Occipital lobe (tissue), 2 donors: ENCODE results near the gene MARCHF3. TPM values are rescaled to one million over a fixed set of nuclear protein-coding genes. Genes with fewer than 3 reads are reported as not detected.
A peak's percentile ranks its signal among the peaks of the same experiment; 100 is the strongest.
"Not testable (repeated sequence)": the region's sequence is repeated elsewhere in the genome, so short reads cannot be mapped to it uniquely, and the experiment has no call there.

Experiments used
- DNase-seq: peaks from one replicate; lab custom pipeline; 2025; lab: John Stamatoyannopoulos, UW
- total RNA-seq: library from RNA; depleted of rRNA; stranded (reverse); fragments of >200 nt; gene quantifications from one replicate; pipeline ENCODE4 v1.2.3, GENCODE V29; 2014

The MARCHF3 gene
- total RNA-seq, 1 donor from 2014 or later: 13.3 TPM

- no peak for DNase-seq
Measured at GRCh38 chr5:126878085-126878484, 152.3 kb downstream of the MARCHF3 start.

DNA sequence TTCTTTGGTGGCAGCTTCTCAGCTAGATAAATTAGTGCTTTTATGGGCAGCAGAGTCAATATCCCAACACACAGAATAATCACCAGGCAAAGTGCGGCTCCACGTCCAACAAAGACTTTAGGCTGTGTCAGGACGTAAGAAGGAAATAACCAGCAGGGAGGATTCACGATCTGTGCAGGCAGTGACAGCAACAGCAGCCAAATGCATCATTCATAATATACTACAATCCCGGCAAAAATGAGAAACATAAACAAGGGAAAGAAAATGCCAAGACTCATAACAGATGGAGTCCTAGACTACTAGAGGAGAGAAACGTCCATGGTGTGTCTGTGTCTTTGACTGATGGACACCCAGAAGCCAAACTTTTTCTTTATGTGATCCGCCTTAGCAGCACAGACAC, 152.8 kb downstream of the MARCHF3 start:
- no peak for DNase-seq

GRCh38 chr5:126875303-126875785, 155.0 kb downstream of the MARCHF3 start:
- no peak for DNase-seq

- no peak for DNase-seq
Measured at GRCh38 chr5:126872561-126873354, 157.6 kb downstream of the MARCHF3 start.

- DNase-seq: no peak
Measured at GRCh38 chr5:126871441-126871840, 158.9 kb downstream of the MARCHF3 start.

- DNase-seq: peak; percentile 56
Measured at GRCh38 chr5:126869005-126869451, 161.3 kb downstream of the MARCHF3 start.

DNA sequence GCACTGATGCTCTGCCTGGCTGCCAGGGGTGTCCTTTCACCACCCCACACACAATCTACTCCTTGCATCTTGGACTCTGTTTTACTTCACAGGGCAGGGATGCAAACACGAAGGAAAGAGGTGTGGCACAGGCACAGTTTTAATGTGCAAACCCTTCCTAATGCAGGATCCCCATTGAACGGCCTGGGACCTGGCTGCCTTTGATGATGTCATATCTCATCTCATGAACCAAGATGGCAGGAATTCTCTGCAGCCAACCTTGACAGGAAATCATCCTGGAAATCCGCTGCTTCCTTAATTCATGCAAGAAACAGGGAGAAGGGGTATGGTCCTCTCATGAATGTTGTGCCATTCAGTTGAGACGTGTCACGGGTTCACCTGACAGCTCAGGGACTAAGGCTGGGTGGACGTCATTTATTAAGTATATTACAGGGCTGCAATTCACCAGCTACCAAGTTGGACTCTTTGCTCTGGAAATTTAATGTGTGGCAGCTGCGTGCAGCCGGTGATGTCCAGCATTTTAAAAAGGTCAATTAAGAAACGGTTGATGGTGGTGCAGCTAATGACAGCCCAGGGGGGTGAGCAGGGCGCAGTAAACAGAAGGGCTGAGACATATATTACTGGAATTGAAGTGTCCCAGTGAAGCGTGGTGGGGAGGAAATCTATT, 161.9 kb downstream of the MARCHF3 start:
- DNase-seq: no peak

DNA sequence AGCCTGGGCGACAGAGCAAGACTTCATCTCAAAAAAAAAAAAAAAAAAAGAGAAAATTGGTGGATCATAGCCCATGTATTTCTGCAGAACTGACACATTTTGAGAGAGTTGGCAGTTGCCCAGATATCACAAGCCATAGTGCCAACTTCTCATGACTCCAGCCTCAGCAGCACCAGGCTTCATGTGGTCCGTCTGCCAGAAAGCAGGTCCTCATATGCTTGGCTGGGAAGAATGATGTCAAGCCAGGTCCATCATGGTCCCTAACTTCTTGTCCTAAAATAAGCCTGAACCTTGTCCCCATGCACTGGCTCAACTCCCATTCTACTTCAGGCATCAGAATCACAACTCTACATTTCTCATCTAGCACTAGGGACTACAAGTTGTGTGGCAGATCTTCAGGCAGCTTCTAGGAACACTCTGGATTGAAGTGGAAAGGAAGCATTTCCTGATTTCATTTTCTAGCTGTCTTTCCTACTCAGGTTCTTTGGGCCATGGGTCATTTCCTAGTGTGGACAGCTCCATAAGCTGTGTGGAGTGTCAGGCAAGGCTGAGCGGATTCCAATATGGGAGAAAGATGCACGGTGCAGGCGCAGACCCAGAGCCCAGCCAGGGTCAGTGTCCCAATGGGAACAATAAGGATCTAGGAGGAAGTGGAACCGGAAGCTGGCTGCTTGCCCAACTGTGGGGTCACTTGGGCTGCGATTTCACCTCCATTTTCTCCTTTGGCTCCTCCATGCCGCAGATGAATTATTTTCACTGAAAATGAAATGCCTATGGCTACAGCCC, 163.3 kb downstream of the MARCHF3 start:
- peak; percentile 4 for DNase-seq

GRCh38 chr5:126865299-126865698, 165.1 kb downstream of the MARCHF3 start:
- peak; percentile 5 for DNase-seq

GRCh38 chr5:126864042-126864688, 166.2 kb downstream of the MARCHF3 start:
- DNase-seq: no peak

DNA sequence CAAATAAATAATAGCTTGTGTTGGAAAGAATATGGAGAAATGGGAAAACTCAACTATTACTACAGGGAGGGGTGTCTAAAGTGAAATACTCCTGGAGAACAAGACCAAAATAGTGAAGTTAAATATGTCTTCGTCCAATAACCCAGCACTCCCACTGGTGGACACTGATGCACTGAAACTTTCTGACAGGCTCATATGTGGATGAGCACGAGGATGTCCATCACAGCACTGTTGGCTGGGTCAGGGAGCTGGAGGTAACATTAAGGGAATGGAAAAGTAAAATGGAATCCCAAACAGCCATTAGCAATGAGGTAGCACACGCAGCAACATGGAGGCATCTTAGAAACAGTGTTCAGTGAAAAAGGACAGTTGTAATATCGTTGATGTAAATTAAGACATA, 167.0 kb downstream of the MARCHF3 start:
- no peak for DNase-seq

DNA sequence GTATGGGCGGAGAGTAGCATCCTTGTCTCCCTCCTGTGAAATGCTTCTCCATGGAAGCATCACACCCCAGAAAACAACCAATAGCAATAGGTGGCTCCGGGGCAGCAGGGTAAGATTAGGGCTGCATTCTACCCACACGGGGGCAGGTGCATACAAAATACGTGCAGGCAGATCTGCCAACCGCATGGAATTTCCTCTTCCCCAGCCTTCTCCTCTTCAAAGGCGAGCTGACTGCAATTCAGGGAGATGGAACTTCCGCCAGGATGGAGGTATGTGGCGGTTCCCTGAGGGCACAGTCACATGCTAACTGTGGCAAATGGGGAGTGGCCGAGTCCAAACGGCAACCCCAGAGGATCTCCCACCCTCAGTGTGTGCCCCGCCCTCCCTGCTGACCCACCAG, 171.9 kb downstream of the MARCHF3 start:
- DNase-seq: no peak

DNA sequence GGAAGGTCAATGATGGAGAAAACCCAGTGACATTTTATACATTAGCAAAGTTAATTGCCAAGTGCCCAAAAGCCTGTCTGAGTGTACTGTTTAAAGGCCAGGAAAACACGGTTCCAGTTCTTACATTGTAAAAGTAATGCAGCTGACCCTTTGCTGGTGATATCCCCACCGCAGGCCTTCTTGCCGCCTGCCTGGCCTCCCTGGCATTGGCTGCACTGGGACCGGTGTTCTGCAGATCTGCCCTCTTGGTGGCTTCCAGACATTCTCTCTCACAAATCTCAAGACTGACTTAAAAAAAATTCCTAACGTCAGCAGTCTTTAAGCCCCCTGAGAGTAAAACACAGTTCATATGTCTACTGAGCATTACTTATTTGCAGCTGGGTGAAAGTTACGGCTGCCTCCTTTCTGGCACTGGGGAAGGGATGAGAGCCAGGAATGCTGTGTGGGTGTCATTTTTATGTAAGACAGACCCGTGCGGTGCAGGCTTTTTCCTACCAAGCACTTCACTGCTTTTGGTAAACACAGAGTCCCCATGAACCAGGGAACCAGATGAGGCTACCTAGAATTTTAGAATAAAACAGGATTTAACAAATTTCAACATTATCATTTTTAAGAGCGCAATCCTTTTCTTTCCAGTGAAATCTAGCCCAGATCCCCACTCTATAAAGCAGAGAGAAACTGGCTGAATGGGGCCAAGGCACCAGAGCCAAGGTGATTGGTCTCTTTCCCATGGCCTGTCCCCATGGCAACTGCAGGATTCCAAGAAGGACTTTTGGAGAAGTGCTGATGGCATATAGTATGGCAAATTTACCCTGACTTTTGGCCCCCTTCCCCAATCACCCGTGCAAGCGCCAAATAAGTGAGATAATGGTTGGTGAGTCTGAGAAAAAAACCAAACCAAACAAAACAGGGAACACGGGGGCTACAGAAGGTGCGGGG, 172.6 kb downstream of the MARCHF3 start:
- DNase-seq: peak; percentile 10

DNA sequence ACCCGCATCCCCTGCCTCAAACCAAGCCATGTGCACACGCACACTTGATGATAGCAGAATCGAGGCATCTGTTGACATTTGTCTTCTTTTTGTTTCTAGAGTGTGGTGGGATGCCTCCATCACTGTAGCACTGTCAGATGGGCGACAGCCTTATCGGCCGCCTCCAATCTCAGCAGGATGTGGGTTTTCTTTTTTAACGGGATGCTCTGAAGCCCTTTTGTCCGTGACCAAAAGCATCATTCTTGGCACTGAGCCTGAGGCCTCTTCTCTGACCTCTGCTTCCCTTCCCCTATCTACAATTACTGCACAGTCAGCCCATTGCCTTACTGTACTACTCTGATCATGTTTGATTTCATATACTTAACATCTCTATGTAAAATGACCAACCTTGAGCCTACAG, 175.1 kb downstream of the MARCHF3 start:
- no peak for DNase-seq

GRCh38 chr5:126854526-126855110, 175.7 kb downstream of the MARCHF3 start:
- DNase-seq: no peak

GRCh38 chr5:126853541-126854307, 176.6 kb downstream of the MARCHF3 start:
- not testable (repeated sequence) for DNase-seq

- DNase-seq: no peak
Measured at GRCh38 chr5:126852841-126853271, 177.5 kb downstream of the MARCHF3 start.

DNA sequence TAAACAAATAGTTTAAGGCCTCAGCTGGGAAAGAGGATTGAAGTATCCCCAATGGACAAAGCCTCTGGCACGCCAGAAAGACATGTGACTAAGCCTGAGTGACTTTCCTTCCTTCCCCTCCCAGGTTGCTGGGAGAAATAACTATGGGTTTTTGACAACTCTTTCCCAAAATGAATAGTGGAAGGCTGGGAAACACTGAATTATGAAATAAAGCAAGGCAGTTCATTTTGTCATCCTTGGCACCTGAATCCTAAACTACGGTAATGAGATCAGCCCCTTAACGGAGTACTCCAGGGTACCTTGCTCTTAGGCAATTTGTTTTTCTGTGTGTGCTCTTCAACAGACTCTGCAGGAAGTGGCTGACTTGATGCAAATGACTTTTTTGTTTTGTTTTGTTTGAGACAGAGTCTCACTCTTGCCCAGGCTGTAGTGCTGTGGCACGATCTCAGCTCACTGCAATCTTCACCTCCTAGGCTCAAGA, 178.2 kb downstream of the MARCHF3 start:
- DNase-seq: no peak

GRCh38 chr5:126851501-126852011, 178.8 kb downstream of the MARCHF3 start:
- no peak for DNase-seq
